GM12801 (cell line): ENCODE results near the gene KYNU.

Source experiments
- CTCF ChIP-seq: IDR thresholded peaks from one replicate; pipeline ENCODE4 v1.5.1; 2011; ENCODE audit warnings: control low read depth; ENCODE audit not compliant: insufficient read length; ENCODE audit errors: extremely low read depth

Gene KYNU

GRCh38 chr2:142944264-142944663 lies 66.8 kb downstream of the KYNU start:
- no peak for TF ChIP-seq CTCF

- TF ChIP-seq CTCF, result no peak
These were observed 67.3 kb downstream of the KYNU start for GRCh38 chr2:142944721-142945120.

DNA sequence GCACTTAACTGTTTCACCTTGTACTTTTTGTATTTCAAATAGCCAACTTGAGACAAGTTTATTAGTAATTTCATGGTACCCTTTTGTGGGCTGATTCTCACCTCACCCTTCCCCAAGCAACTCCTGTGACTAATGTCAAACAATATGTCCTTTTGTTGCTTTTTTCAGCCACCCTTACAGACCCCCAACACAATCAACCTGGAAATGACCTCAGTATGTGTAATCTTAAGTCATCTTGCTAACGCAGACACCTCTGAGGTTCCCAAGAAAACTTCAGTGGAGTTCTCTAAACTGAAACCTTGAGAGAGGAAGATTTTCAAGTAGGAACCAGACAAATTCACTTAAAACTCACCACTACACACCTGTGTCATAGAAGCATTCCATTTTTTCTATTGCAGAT lies 69.5 kb downstream of the KYNU start:
- no peak for TF ChIP-seq CTCF

GRCh38 chr2:142951190-142952007 lies 73.9 kb downstream of the KYNU start:
- no peak for TF ChIP-seq CTCF

DNA sequence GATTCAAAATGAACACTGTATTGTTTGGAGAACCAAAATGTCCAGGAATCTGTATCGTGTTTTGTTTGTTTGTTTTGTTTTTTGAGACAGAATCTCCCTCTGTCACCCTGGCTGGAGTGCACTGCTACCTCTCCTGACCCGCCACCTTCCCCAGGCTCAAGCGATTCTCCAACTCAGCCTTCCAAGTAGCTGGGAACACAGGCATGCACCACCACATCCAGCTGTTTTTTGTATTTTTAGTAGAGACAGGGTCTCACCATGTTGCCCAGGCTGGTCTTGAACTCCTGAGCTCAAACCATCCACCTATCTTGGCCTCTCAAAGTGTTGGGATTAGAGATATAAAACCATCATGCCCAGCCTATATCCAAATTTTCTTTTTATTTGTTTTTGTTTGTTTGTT lies 74.6 kb downstream of the KYNU start:
- no peak for TF ChIP-seq CTCF

DNA sequence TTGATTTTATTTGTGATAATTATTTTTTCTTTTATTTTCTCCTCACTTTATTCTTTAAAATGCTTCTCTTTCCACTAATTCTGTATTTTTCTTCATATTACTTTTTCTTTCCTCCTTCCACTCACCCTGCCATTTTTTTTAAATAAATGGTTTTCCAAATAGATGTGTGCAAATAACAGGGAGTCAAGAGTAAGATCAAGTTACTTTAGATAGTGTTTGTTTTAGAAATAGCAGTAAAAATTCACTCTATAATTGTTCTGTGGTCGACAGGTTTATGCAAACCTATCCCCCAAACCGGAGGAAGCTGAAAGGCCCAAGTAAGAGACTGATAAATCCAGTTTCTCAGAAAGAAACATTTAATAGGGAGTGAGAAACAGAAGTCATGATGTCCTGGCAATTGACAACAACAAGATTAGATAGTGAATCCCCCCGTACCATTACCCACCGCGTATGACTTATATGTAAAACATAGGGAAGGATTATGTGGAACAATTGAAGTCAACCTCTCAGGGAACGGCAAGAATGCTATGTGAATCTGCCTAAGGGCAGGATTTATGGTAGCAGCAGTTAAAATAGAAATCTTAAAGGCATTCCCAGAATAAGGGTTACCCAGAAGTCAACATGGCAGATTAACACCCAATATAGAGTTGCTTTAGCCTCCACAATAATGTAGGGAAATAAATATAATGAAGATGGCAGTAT lies 75.5 kb downstream of the KYNU start:
- no peak for TF ChIP-seq CTCF

- TF ChIP-seq CTCF, result no peak
These were observed 77.0 kb downstream of the KYNU start for GRCh38 chr2:142954493-142954892.
